Gastrocnemius medialis (tissue), 4 donors: Measurements from ENCODE around the gene ATG5.
"Not testable (repeated sequence)": the region's sequence is repeated elsewhere in the genome, so short reads cannot be mapped to it uniquely, and the experiment has no call there.

Experiments
- POLR2A ChIP-seq, 2 donors: fragments of 450-650 bp; IDR thresholded peaks; one replicate each; pipeline ENCODE4 v1.6.1; 2017; ENCODE audit warnings: antibody characterized with exemption in 2 of 2, mild to moderate bottlenecking in 2 of 2, moderate library complexity in 2 of 2
- TF ChIP-seq, protein P1 (sequence below), 5 experiments: fragments of 450-650 bp in 3 of 5; fragments of 200-600 bp in 2 of 5; sonication (generic) in 2 of 5; IDR thresholded peaks in 4 of 5; conservative IDR thresholded peaks in 1 of 5; 1 replicate in 4 of 5; 2 replicates in 1 of 5; pipeline ENCODE4 v1.5.1; 2016 to 2019; ENCODE audit warnings: antibody characterized with exemption in 5 of 5, mild to moderate bottlenecking in 3 of 5, moderate library complexity in 3 of 5

DNA sequence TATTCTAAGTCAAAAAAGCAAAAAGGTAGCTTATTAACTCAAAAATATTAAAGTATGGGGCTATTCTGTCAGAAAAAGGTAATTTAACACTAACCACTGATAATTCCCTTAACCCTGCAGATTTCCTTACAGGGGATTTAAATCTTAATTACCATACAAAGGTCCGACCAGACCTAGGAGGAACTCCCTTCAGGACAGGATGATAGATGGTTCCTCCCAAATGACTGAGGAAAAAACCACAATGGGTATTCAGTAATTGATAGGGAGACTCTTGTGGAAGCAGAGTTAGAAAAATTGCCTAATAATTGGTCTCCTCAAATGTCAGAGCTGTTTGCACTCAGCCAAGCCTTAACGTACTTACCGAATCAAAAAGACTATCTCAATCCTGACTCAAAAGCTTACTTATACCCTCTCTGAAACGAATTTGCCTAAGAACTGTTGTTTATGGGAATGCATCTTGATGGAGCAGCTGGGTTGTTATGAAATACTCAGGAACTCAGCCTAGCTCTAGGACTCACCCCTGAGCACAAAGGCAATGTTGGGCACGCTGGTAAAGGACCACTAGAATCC, 95.6 kb downstream of the ATG5 start:
- TF ChIP-seq, protein P1, sequence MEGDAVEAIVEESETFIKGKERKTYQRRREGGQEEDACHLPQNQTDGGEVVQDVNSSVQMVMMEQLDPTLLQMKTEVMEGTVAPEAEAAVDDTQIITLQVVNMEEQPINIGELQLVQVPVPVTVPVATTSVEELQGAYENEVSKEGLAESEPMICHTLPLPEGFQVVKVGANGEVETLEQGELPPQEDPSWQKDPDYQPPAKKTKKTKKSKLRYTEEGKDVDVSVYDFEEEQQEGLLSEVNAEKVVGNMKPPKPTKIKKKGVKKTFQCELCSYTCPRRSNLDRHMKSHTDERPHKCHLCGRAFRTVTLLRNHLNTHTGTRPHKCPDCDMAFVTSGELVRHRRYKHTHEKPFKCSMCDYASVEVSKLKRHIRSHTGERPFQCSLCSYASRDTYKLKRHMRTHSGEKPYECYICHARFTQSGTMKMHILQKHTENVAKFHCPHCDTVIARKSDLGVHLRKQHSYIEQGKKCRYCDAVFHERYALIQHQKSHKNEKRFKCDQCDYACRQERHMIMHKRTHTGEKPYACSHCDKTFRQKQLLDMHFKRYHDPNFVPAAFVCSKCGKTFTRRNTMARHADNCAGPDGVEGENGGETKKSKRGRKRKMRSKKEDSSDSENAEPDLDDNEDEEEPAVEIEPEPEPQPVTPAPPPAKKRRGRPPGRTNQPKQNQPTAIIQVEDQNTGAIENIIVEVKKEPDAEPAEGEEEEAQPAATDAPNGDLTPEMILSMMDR (IDR thresholded peaks at IDR 0.05 in 4 of 5, conservative IDR thresholded peaks at IDR 0.05 in 1 of 5) = not testable (repeated sequence)
- not testable (repeated sequence) for TF ChIP-seq POLR2A (IDR thresholded peaks at IDR 0.05)
